GM11168 (cell line): ENCODE data around the gene FKBP15.
"Not testable (repeated sequence)": the region's sequence is repeated elsewhere in the genome, so short reads cannot be mapped to it uniquely, and the experiment has no call there.

Experiments used
- in situ Hi-C: fragments of 300-500 bp; cut with MboI; formaldehyde crosslinking; loops from one replicate; pipeline ENCODE4 v1.12.0; 2022; ENCODE audit warnings: low sequenced_read_pairs; ENCODE audit not compliant: unreplicated experiment

FKBP15 gene

GRCh38 chr9:113221003-113221799 lies at the start of gene FKBP15, which contains the start of gene SLC31A1:
FKBP15 (minus strand) TSS chr9:113221277; CDS start chr9:113221243, 34 bp downstream.
SLC31A1 (plus strand) TSS chr9:113221544; CDS start chr9:113256149, 34,605 bp downstream.
- in situ Hi-C loops: no loop called here

GRCh38 chr9:113269871-113270270 lies 48.8 kb upstream of the FKBP15 start:
- in situ Hi-C loops: no loop called here

- in situ Hi-C loops: no loop called here
Observed at GRCh38 chr9:113269355-113269754, 48.3 kb upstream of the FKBP15 start.

GRCh38 chr9:113267911-113268566 lies 47.0 kb upstream of the FKBP15 start:
- in situ Hi-C loops: no loop called here

DNA sequence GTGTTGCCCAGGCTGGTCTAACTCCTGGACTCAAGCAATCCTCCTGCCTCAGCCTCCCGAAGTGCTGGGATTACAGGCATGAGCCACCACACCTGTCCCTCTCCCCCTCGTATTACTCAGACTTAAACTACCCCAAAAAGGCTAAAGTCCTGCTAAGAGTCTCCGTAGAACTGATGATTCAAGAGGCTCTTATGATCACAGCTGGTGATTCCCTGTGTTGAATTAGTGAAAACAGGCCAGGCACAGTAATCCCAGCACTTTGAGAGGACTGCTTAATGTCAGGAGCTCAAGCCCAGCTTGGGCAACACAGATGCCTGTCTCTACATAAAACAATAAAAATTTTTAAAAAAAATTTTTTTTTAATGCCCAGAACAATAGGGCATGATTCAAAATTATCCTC lies 45.1 kb upstream of the FKBP15 start:
- in situ Hi-C loops: no loop called here

DNA sequence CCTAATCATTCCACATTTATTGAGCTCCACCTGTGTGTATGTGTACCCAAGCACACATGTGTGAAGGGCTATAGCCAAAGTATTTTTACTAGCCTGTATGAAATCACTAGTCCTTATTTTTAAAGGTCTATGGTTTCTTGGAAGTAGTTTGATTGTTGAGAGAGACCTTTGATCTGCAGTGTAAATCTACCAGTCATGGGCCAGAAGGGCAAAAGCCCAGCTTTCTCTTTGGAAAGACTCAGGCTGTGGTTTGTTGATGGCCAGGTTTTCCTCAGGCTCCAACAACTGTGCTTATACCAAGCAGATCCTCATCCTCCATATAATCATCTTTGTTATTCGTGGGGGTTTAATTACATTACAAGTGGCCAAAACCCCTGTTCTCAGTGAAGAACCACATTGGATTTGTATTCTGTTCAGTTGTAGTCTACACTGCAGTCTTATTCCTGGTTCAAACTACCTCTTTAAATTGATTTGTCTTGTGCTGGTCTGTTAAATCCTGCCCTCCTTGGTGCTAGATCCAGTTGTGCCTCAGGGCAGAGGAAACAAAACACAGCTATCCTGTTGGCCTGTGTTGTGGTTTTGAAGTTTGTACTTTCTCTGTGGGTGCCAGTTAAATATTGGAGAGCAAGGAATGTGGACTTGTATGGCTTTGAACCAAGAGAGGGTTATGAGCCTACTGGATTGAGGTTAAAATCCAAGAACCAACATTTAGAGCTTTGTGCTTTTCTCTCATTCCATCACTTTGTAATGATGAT lies 41.0 kb upstream of the FKBP15 start:
- in situ Hi-C loops: no loop called here

- in situ Hi-C loops: no loop called here
Observed at GRCh38 chr9:113258282-113258681, 37.2 kb upstream of the FKBP15 start.

DNA sequence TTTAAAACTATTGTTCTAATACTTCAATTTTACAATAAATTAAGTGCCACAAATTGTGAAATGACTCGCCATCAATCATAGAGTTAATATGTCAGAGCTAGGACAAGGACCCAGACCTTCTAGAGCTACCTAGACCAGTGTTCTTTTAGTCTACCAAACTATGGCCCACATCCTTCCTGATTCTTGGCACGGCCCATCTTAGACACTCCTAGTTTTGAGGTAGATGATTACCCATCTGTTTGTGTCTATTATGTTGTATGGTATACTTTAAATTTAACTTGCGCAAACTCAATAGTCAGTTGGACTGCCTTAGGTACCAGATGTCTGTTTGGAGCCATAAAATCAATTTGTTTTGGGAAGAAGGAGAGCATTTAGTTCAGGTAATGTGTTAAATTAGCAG lies 36.8 kb upstream of the FKBP15 start:
- in situ Hi-C loops: no loop called here

DNA sequence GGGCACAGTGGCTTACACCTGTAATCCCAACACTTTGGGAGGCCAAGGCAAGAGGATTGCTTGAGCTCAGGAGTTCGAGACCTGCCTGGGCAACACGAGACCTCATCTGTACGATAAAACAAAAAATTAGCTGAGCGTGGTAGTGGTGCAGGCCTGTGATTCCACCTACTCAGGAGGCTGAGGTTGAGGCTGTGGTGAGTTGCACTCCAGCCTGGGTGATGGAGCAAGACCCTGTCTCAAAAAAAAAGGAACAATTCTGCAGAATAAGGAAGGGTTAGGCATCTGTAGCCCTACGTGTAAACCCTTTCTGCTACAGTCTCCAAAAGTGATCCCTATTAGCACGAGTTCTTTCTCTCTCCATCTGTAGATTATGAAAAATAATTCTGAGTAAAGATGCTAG lies 34.4 kb upstream of the FKBP15 start:
- in situ Hi-C loops: no loop called here

GRCh38 chr9:113254991-113255390 lies 33.9 kb upstream of the FKBP15 start:
- in situ Hi-C loops: no loop called here

GRCh38 chr9:113250807-113251206 lies 29.7 kb upstream of the FKBP15 start:
- in situ Hi-C loops: no loop called here

DNA sequence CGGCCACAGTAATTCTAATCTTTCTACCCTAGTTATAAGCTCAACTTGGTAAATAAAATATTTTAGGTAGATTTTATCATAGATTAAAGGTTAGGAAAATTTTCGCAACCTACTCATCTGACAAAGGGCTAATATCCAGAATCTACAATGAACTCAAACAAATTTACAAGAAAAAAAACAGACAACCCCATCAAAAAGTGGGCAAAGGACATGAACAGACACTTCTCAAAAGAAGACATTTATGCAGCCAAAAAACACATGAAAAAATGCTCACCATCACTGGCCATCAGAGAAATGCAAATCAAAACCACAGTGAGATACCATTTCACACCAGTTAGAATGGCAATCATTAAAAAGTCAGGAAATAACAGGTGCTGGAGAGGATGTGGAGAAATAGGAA lies 28.6 kb upstream of the FKBP15 start:
- in situ Hi-C loops: not testable (repeated sequence)

GRCh38 chr9:113247640-113248039 lies 26.6 kb upstream of the FKBP15 start:
- in situ Hi-C loops: no loop called here

GRCh38 chr9:113246928-113247327 lies 25.9 kb upstream of the FKBP15 start:
- in situ Hi-C loops: no loop called here

GRCh38 chr9:113245894-113246293 lies 24.8 kb upstream of the FKBP15 start:
- in situ Hi-C loops: no loop called here

GRCh38 chr9:113244556-113244955 lies 23.5 kb upstream of the FKBP15 start:
- in situ Hi-C loops: no loop called here

- in situ Hi-C loops: no loop called here
Observed at GRCh38 chr9:113241161-113241560, 20.1 kb upstream of the FKBP15 start.

- in situ Hi-C loops: no loop called here
Observed at GRCh38 chr9:113238859-113239232, 17.8 kb upstream of the FKBP15 start.

GRCh38 chr9:113238202-113238858 lies 17.3 kb upstream of the FKBP15 start:
- in situ Hi-C loops: no loop called here

DNA sequence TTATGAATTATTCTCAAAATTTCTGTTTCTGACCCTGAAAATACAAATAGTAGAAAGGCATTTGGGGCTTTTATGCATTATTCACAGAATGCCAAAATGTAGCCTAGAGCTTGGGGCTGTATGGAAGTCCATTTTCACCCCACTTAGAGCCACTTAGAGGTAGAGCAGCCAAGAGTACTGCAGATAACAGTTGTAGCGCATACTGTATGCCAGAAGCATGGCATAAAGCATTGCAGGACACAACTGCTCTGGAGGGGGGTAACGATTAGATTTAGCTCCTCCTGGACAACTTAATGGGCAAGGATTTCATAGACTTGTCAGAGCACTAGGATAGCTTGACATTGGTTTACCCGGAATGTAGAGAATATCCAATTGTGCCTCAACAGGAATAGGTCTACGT lies 15.9 kb upstream of the FKBP15 start:
- in situ Hi-C loops: no loop called here
